Measurements from ENCODE around the gene SPPL3. TPM values are rescaled to one million over a fixed set of nuclear protein-coding genes. Genes with fewer than 3 reads are reported as not detected.

Gene SPPL3
- total RNA-seq, 1 experiment from 2014 or later = 51.1 TPM

DNA sequence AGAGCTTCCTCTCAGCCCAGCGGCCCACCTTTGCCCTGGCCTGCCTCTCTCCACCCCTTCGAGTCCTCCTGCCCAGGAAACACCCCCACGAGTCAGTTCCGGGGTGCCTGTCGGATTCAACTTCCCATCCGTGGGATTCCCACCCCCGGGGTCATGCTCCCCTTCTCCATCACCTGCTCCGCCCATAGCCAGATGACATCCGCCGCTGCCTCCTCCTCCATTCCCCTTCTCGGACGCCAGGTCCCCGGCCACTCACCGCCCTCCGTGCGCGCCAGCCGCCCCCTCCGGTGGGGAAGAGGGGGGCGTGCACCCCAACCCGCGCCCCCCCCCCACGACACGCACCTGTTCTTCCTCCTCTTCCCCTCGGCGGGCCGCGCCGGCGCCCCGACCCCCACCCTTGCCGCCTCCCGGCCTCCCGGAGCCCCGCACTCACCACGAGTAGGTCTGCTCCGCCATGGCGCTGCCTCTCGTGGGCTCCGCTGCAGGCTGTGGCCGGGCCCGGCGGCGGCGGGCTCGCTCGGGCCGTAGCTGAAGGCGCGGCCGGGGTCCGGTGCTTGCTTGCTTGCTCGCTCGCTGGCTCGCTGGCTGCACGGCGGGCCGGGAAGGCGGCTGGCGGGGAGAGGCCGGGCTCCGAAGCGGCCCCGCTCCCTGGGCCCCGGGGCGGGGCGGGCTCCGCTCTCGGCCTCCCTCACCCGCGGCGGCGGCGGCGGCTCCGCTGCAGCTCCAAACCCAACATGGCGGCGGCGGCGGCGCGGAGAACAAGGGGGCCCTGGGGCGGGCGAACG is 554 bp downstream of the SPPL3 start:
- no TSS peak for BruUV-seq (replicated peaks)

DNA sequence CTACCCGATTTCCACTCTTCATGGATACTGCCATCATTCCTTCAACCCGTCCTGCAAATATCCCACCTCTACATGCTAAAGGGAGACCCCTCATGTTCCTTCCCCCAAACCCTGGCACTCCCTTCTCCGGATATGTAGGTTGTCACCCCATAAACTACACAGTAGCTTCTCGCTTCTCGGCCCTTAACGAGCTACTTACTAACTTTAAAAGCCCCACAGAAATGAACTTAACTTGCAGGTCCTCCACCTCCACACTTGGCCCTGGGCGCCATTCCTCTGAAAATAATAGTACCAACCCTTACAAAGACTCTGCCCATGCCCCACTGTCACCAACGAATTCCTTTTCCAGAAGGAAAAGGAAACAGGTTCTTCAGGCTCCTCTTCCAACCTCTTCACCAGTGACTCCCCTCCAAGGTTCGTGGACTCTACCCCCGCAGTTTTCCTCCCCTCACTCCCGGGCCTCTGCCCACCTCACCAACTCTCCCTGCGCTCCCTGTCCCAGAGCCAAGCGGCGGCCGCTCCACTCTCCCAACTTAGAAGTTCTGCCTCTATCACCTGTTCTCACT is 1.2 kb downstream of the SPPL3 start:
- DNase-seq (ENCODE audit: low read depth, low spot score) (no peak), ATAC-seq (peak; percentile 45)
- Histone ChIP-seq H3K36me3 (ENCODE audit: control insufficient read depth, insufficient read depth, low read length) (no peaks in the 10 kb centered on the region; the same call in 1 of the 2 replicates), H3K4me1 (ENCODE audit: control insufficient read depth, insufficient read depth, low read length) (peaks cover 10% of the 10 kb centered on the region), H3K27me3 (ENCODE audit: control insufficient read depth, insufficient read depth, low read length) (no peaks in the 10 kb centered on the region), H3K9me3 (ENCODE audit: control insufficient read depth, insufficient read depth, low read depth, low read length) (no peaks in the 10 kb centered on the region), H3K27ac (ENCODE audit: low read length) (peak overlapping the region; percentile 75), H3K4me3 (ENCODE audit: low read depth in 2 of 2, low read length in 2 of 2) (peak overlapping the region; percentile 83 to 91)
- CTCF ChIA-PET = no interaction called here
- in situ Hi-C loops (cut with HindIII; ENCODE audit: low pct_unique_long_range_greater_than_20kb, low sequenced_read_pairs) (no loop called here), intact Hi-C loops (cut with micrococcal nuclease; ENCODE audit: unreplicated experiment) (no loop called here)
- no TSS peak for BruUV-seq (replicated peaks)
- POLR2A ChIA-PET = interaction anchor here (0.6 kb wide), 2 partner anchors 177 to 368 kb away, joined by 3 read pairs; partner anchors contain the start of gene ACADS
- no peak for TF ChIP-seq TCF7L2 (IDR thresholded peaks at IDR 0.05; ENCODE audit: low read depth, low read length)
- TF ChIP-seq, protein P1, sequence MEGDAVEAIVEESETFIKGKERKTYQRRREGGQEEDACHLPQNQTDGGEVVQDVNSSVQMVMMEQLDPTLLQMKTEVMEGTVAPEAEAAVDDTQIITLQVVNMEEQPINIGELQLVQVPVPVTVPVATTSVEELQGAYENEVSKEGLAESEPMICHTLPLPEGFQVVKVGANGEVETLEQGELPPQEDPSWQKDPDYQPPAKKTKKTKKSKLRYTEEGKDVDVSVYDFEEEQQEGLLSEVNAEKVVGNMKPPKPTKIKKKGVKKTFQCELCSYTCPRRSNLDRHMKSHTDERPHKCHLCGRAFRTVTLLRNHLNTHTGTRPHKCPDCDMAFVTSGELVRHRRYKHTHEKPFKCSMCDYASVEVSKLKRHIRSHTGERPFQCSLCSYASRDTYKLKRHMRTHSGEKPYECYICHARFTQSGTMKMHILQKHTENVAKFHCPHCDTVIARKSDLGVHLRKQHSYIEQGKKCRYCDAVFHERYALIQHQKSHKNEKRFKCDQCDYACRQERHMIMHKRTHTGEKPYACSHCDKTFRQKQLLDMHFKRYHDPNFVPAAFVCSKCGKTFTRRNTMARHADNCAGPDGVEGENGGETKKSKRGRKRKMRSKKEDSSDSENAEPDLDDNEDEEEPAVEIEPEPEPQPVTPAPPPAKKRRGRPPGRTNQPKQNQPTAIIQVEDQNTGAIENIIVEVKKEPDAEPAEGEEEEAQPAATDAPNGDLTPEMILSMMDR (IDR thresholded peaks at IDR 0.05) = no peak
- TF ChIP-seq POLR2AphosphoS5 (IDR thresholded peaks at IDR 0.05; ENCODE audit: low read depth, low read length) = no peak
- TF ChIP-seq, protein P2, sequence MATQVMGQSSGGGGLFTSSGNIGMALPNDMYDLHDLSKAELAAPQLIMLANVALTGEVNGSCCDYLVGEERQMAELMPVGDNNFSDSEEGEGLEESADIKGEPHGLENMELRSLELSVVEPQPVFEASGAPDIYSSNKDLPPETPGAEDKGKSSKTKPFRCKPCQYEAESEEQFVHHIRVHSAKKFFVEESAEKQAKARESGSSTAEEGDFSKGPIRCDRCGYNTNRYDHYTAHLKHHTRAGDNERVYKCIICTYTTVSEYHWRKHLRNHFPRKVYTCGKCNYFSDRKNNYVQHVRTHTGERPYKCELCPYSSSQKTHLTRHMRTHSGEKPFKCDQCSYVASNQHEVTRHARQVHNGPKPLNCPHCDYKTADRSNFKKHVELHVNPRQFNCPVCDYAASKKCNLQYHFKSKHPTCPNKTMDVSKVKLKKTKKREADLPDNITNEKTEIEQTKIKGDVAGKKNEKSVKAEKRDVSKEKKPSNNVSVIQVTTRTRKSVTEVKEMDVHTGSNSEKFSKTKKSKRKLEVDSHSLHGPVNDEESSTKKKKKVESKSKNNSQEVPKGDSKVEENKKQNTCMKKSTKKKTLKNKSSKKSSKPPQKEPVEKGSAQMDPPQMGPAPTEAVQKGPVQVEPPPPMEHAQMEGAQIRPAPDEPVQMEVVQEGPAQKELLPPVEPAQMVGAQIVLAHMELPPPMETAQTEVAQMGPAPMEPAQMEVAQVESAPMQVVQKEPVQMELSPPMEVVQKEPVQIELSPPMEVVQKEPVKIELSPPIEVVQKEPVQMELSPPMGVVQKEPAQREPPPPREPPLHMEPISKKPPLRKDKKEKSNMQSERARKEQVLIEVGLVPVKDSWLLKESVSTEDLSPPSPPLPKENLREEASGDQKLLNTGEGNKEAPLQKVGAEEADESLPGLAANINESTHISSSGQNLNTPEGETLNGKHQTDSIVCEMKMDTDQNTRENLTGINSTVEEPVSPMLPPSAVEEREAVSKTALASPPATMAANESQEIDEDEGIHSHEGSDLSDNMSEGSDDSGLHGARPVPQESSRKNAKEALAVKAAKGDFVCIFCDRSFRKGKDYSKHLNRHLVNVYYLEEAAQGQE (IDR thresholded peaks at IDR 0.05; ENCODE audit: insufficient read depth in 1 of 2, low read depth in 2 of 2, low read length in 1 of 2) = no peak
- TF ChIP-seq SIN3A (IDR thresholded peaks at IDR 0.05; ENCODE audit: borderline replicate concordance, insufficient read depth, low read depth, low read length) = no peak

More for the DNA sequence above, 554 bp downstream of the SPPL3 start:
- Histone ChIP-seq H3K36me3 (ENCODE audit: control insufficient read depth, insufficient read depth, low read length) (no peaks in the 10 kb centered on the region; the same call in 1 of the 2 replicates), H3K4me3 (ENCODE audit: low read depth in 2 of 2, low read length in 2 of 2) (peak overlapping the region; percentile 83 to 91), H3K4me1 (ENCODE audit: control insufficient read depth, insufficient read depth, low read length) (peaks cover 10% of the 10 kb centered on the region), H3K9me3 (ENCODE audit: control insufficient read depth, insufficient read depth, low read depth, low read length) (no peaks in the 10 kb centered on the region), H3K27me3 (ENCODE audit: control insufficient read depth, insufficient read depth, low read length) (no peaks in the 10 kb centered on the region), H3K27ac (ENCODE audit: low read length) (peak overlapping the region; percentile 75)
- POLR2A ChIA-PET = interaction anchor here (0.6 kb wide), 3 partner anchors 40 to 369 kb away, joined by 3 to 7 read pairs (median 3); partner anchors contain the start of gene ACADS
- DNase-seq (ENCODE audit: low read depth, low spot score) = no peak
- peak; percentile 78 for ATAC-seq
- TF ChIP-seq, protein P1 (IDR thresholded peaks at IDR 0.05) = no peak
- TF ChIP-seq SIN3A (IDR thresholded peaks at IDR 0.05; ENCODE audit: borderline replicate concordance, insufficient read depth, low read depth, low read length) (no peak), TCF7L2 (IDR thresholded peaks at IDR 0.05; ENCODE audit: low read depth, low read length) (no peak), POLR2AphosphoS5 (IDR thresholded peaks at IDR 0.05; ENCODE audit: low read depth, low read length) (no peak)
- TF ChIP-seq, protein P2 (IDR thresholded peaks at IDR 0.05; ENCODE audit: insufficient read depth in 1 of 2, low read depth in 2 of 2, low read length in 1 of 2) = no peak
- in situ Hi-C loops (cut with HindIII; ENCODE audit: low pct_unique_long_range_greater_than_20kb, low sequenced_read_pairs) (no loop called here), intact Hi-C loops (cut with micrococcal nuclease; ENCODE audit: unreplicated experiment) (no loop called here)
- CTCF ChIA-PET = interaction anchor here (0.7 kb wide), 1 partner anchor 263 kb away, joined by 6 read pairs; the partner anchor contains the start of gene CABP1
